K562 (cell line): ENCODE measurements around the gene INVS. TPM values are rescaled to one million over a fixed set of nuclear protein-coding genes. Genes with fewer than 3 reads are reported as not detected.
"Not testable (repeated sequence)": the region's sequence is repeated elsewhere in the genome, so short reads cannot be mapped to it uniquely, and the experiment has no call there.

Source experiments
- CC2D1A ChIP-seq: fragments of 450-650 bp; IDR thresholded peaks from 2 replicates; pipeline ENCODE4 v1.6.1; 2017; ENCODE audit warnings: mild to moderate bottlenecking
- CTCF ChIP-seq, 3 experiments: IDR thresholded peaks in 2 of 3; conservative IDR thresholded peaks in 1 of 3; 2 replicates each; pipeline ENCODE4 v1.5.1; 2011 to 2012; ENCODE audit warnings: low read length in 3 of 3, mild to moderate bottlenecking in 3 of 3, control low read depth in 2 of 3, improper control_type of control experiment in 1 of 3, inconsistent platforms in 1 of 3, low read depth in 1 of 3, mixed read lengths in 1 of 3, moderate library complexity in 1 of 3; ENCODE audit not compliant: insufficient read depth in 2 of 3
- CXXC5 ChIP-seq: fragments of 250-450 bp; sonication (Bioruptor Pico); IDR thresholded peaks from 2 replicates; pipeline ENCODE4 v1.8.0; 2022; ENCODE audit warnings: inconsistent platforms, mild to moderate bottlenecking, moderate library complexity
- L3MBTL2 ChIP-seq: fragments of 450-650 bp; IDR thresholded peaks from 2 replicates; pipeline ENCODE4 v1.6.1; 2016; ENCODE audit warnings: mild to moderate bottlenecking, moderate library complexity
- MLLT1 ChIP-seq, 2 experiments: fragments of 450-650 bp; IDR thresholded peaks; 2 replicates each; pipeline ENCODE4 v1.6.1; 2016
- OTX1 ChIP-seq: fragments of 450-650 bp; formaldehyde crosslinking; IDR thresholded peaks from 2 replicates; pipeline ENCODE4 v1.4.0; 2022; ENCODE audit warnings: mild to moderate bottlenecking
- TAL1 ChIP-seq: fragments of 450-650 bp; IDR thresholded peaks from 2 replicates; pipeline ENCODE4 v1.6.1; 2016; ENCODE audit warnings: mild to moderate bottlenecking
- TFE3 ChIP-seq: fragments of 450-650 bp; formaldehyde crosslinking; IDR thresholded peaks from 2 replicates; pipeline ENCODE4 v1.4.0; 2020; ENCODE audit warnings: mild to moderate bottlenecking, mixed read lengths
- TOE1 ChIP-seq, 2 experiments: fragments of 450-650 bp in 1 of 2; sonication (generic) in 1 of 2; formaldehyde crosslinking in 1 of 2; IDR thresholded peaks; 2 replicates each; pipeline versions ENCODE4 v1.7.1 to v1.8.0; 2016 to 2022; ENCODE audit warnings: borderline replicate concordance in 2 of 2, mild to moderate bottlenecking in 2 of 2, antibody characterized with exemption in 1 of 2, inconsistent platforms in 1 of 2, low read depth in 1 of 2, missing genetic modification reagents in 1 of 2, moderate library complexity in 1 of 2
- ZBTB26 ChIP-seq: fragments of 450-650 bp; formaldehyde crosslinking; IDR thresholded peaks from 2 replicates; pipeline ENCODE4 v1.4.0; 2022; ENCODE audit warnings: missing genetic modification characterization
- polyA plus RNA-seq, 8 experiments: library from polyadenylated mRNA; depleted of rRNA in 4 of 8; stranded (reverse) in 5 of 8; unstranded in 3 of 8; fragments of >200 nt; fragmentation: Nextera tagmentation in 2 of 8; fragmentation: Illumina TruSeq in 1 of 8; extraction: Ambion mirVana in 2 of 8; extraction: Trizol in 1 of 8; gene quantifications; 2 replicates each; pipeline versions ENCODE4 v1.2.1 to v1.2.3, GENCODE V29; 2011 to 2014; ENCODE audit warnings: inconsistent platforms in 1 of 8, missing spikeins in 1 of 8
- total RNA-seq, 7 experiments: library from RNA; depleted of rRNA in 6 of 7; stranded (reverse); fragments of >200 nt in 6 of 7; fragmentation: Illumina TruSeq in 2 of 7; extraction: Trizol in 2 of 7; gene quantifications; 2 replicates each; pipeline versions ENCODE4 v1.2.1 to v1.2.3, GENCODE V29; 2011 to 2021; ENCODE audit warnings: low replicate concordance in 1 of 7

Gene INVS
- total and polyA plus RNA-seq, 9 of the 15 experiments (the other 6 are each of a cell fraction or from before 2014, with no cell fraction given) = 0.77 to 18.5 (median 10.0) TPM

- TF ChIP-seq ZBTB26 (CRISPR knock-in tag) = peak; percentile 93; the same call in 1 of the 2 replicates
- peak; percentile 95; the same call in 1 of the 2 replicates for TF ChIP-seq OTX1
- TF ChIP-seq CXXC5 (CRISPR knock-in tag) = peak; percentile 15; the same call in 1 of the 2 replicates
- TF ChIP-seq CC2D1A = peak; percentile 96
- TF ChIP-seq TOE1 (IDR thresholded peaks at IDR 0.05; ENCODE audit: borderline replicate concordance) = peak; percentile 14; the same call in 1 of the 2 replicates
- not testable (repeated sequence) for TF ChIP-seq TOE1 (CRISPR knock-in tag; IDR thresholded peaks at IDR 0.05; ENCODE audit: borderline replicate concordance, low read depth)
- TF ChIP-seq TFE3 = peak; percentile 37; the same call in 1 of the 2 replicates
- peak in 1 of 3 experiments; percentile 8; a peak in 1 of 6 replicates for TF ChIP-seq CTCF (IDR thresholded peaks at IDR 0.05 in 2 of 3, conservative IDR thresholded peaks at IDR 0.05 in 1 of 3; ENCODE audit: insufficient read depth in 2 of 3, low read depth in 1 of 3, low read length in 3 of 3)
- peak; percentile 96 for TF ChIP-seq TAL1
- TF ChIP-seq L3MBTL2 = peak; percentile 41; the same call in 1 of the 2 replicates
- TF ChIP-seq MLLT1 (IDR thresholded peaks at IDR 0.05) = 0 out of 4 replicates have a peak, but pooled peaks of 1 of the 2 experiments have one; percentile 5
These were observed 46.3 kb downstream of the INVS start (continued) for GRCh38 chr9:100145167-100145934.
